Panc1 (cell line): ENCODE measurements around the gene PROX1.

Experiments used
- CTCF ChIP-seq: fragments of 450-650 bp; IDR thresholded peaks from 2 replicates; pipeline ENCODE4 v1.5.1; 2017; ENCODE audit warnings: mild to moderate bottlenecking
- POLR2AphosphoS5 ChIP-seq: IDR thresholded peaks from 2 replicates; pipeline ENCODE4 v1.6.1; 2012; ENCODE audit warnings: mild to moderate bottlenecking, low read depth, low read length, moderate library complexity
- REST ChIP-seq, 2 experiments: IDR thresholded peaks; 2 replicates each; pipeline ENCODE4 v1.6.1; 2011 to 2012; ENCODE audit warnings: low read depth in 2 of 2, control low read depth in 1 of 2, low read length in 1 of 2, mild to moderate bottlenecking in 1 of 2, moderate library complexity in 1 of 2; ENCODE audit not compliant: insufficient read depth in 1 of 2
- SIN3A ChIP-seq: IDR thresholded peaks from 2 replicates; pipeline ENCODE4 v1.6.1; 2012; ENCODE audit warnings: low read depth, mild to moderate bottlenecking, low read length, moderate library complexity, borderline replicate concordance; ENCODE audit not compliant: insufficient read depth
- TCF7L2 ChIP-seq: IDR thresholded peaks from 2 replicates; pipeline ENCODE4 v1.6.1; 2011; ENCODE audit warnings: mild to moderate bottlenecking, low read depth, low read length, inconsistent platforms

GRCh38 chr1:214028095-214028494 is 40.3 kb downstream of the PROX1 start:
- TF ChIP-seq CTCF (no peak), POLR2AphosphoS5 (no peak), TCF7L2 (no peak), REST (IDR thresholded peaks at IDR 0.05; ENCODE audit: insufficient read depth in 1 of 2, low read depth in 2 of 2, low read length in 1 of 2) (no peak), SIN3A (no peak)
